MCF 10A (cell line): ENCODE results near the gene ZNF428. TPM values are rescaled to one million over a fixed set of nuclear protein-coding genes. Genes with fewer than 3 reads are reported as not detected.
A peak's percentile ranks its signal among the peaks of the same experiment; 100 is the strongest.

Experiments used
- BruUV-seq: library from RNA; stranded (reverse); fragments of 400-500 nt; replicated peaks from 2 replicates; lab custom pipeline; 2021; lab: Mats Ljungman, UMichigan
- CTCF ChIA-PET: fragments of 300-600 bp; sonication (Branson Sonifier 250); formaldehyde crosslinking; extraction: SDS; loops from one replicate; lab custom pipeline; 2021; ENCODE audit warnings: antibody characterized with exemption, inconsistent platforms; lab: Yijun Ruan, JAX
- POLR2A ChIA-PET: fragments of 300-600, 350-650 bp; sonication (Branson Sonifier 250); formaldehyde crosslinking; extraction: SDS; loops from one replicate; lab custom pipeline; 2020; ENCODE audit warnings: antibody characterized with exemption, inconsistent platforms; lab: Yijun Ruan, JAX
- DNase-seq: peaks from one replicate; pipeline ENCODE4 v3.0.0-alpha.2; 2018; ENCODE audit not compliant: unreplicated experiment
- H3K27ac Mint-ChIP-seq: one replicate; pipeline ENCODE4 v1.8.0; 2022; ENCODE audit warnings: mild to moderate bottlenecking, low read depth, mixed read lengths; ENCODE audit not compliant: unreplicated experiment
- H3K27me3 Mint-ChIP-seq: one replicate; pipeline ENCODE4 v1.8.0; 2022; ENCODE audit warnings: mixed read lengths; ENCODE audit not compliant: insufficient read depth, unreplicated experiment
- H3K36me3 Mint-ChIP-seq: one replicate; pipeline ENCODE4 v1.8.0; 2022; ENCODE audit warnings: mild to moderate bottlenecking, moderate library complexity, mixed read lengths; ENCODE audit not compliant: insufficient read depth, unreplicated experiment
- H3K4me1 Mint-ChIP-seq: one replicate; pipeline ENCODE4 v1.8.0; 2022; ENCODE audit warnings: mixed read lengths; ENCODE audit not compliant: insufficient read depth, unreplicated experiment
- H3K4me3 Mint-ChIP-seq: one replicate; pipeline ENCODE4 v1.8.0; 2022; ENCODE audit warnings: mild to moderate bottlenecking, moderate library complexity, mixed read lengths; ENCODE audit not compliant: unreplicated experiment
- H3K9me3 Mint-ChIP-seq: one replicate; pipeline ENCODE4 v1.8.0; 2022; ENCODE audit warnings: mixed read lengths; ENCODE audit not compliant: unreplicated experiment
- CTCF ChIP-seq: fragments of 200-600 bp; IDR thresholded peaks from one replicate; pipeline ENCODE4 v1.8.0; 2022; ENCODE audit warnings: antibody characterized with exemption, mild to moderate bottlenecking; ENCODE audit not compliant: unreplicated experiment
- intact Hi-C: fragments of 100-400 bp; cut with micrococcal nuclease; formaldehyde crosslinking; loops from 2 replicates; pipeline ENCODE4 v1.14.1; 2022
- total RNA-seq: library from RNA; stranded (reverse); gene quantifications from 2 replicates; pipeline ENCODE4 v1.2.3, GENCODE V29; 2022

ZNF428 gene
- total RNA-seq, 1 experiment from 2014 or later = 23.3 TPM

GRCh38 chr19:43594710-43595604, 24.5 kb downstream of the ZNF428 start:
- Mint-ChIP-seq H3K36me3 (peaks cover 44% of the 10 kb centered on the region), H3K4me1 (peaks cover 24% of the 10 kb centered on the region), H3K4me3 (peak overlapping the region; percentile 99), H3K27me3 (no peaks in the 10 kb centered on the region), H3K27ac (peak overlapping the region; percentile 99), H3K9me3 (no peaks in the 10 kb centered on the region)
- BruUV-seq = no TSS peak
- peak; percentile 59 for TF ChIP-seq CTCF
- ChIA-PET CTCF (interaction anchor here (0.6 to 2.1 kb wide), 28 partner anchors 12 to 201 kb away, joined by 3 to 13 read pairs (median 4); partner anchors contain the start of genes PINLYP and XRCC1), POLR2A (interaction anchor here (0.6 to 5.4 kb wide), 23 partner anchors 11 to 164 kb away, joined by 3 to 75 read pairs (median 4); partner anchors contain the start of genes ETHE1, PINLYP, PLAUR and SMG9)
- peak; percentile 57 for DNase-seq
- intact Hi-C loops = loop anchor here (2.0 to 5.0 kb wide), 2 partner anchors 148 to 187 kb away; partner anchors contain the start of gene KCNN4

- no peak overlapping the region for H3K27ac Mint-ChIP-seq
- TF ChIP-seq CTCF = no peak
- no peaks in the 10 kb centered on the region for H3K9me3 Mint-ChIP-seq
- no TSS peak for BruUV-seq
- no peaks in the 10 kb centered on the region for H3K27me3 Mint-ChIP-seq
- intact Hi-C loops = loop anchor here (2.0 kb wide), 1 partner anchor 147 kb away; no protein-coding TSS in a partner anchor
- DNase-seq = no peak
- POLR2A ChIA-PET = interaction anchor here (0.6 to 5.4 kb wide), 12 partner anchors 11 to 161 kb away, joined by 3 to 75 read pairs (median 5); partner anchors contain the start of genes ETHE1, PINLYP, PLAUR and SMG9
- CTCF ChIA-PET = interaction anchor here (0.6 to 2.1 kb wide), 30 partner anchors 10 to 200 kb away, joined by 3 to 13 read pairs (median 4); partner anchors contain the start of genes PINLYP and XRCC1
- peaks cover 24% of the 10 kb centered on the region for H3K4me1 Mint-ChIP-seq
- peaks cover 50% of the 10 kb centered on the region for H3K36me3 Mint-ChIP-seq
- H3K4me3 Mint-ChIP-seq = peak overlapping the region; percentile 99
Observed at GRCh38 chr19:43594081-43594697, 25.2 kb downstream of the ZNF428 start.

GRCh38 chr19:43592800-43593350, 26.6 kb downstream of the ZNF428 start:
- DNase-seq = no peak
- Mint-ChIP-seq H3K4me1 (peaks cover 17% of the 10 kb centered on the region), H3K9me3 (no peaks in the 10 kb centered on the region), H3K27ac (peak overlapping the region; percentile 52), H3K4me3 (peak overlapping the region; percentile 99), H3K36me3 (peaks cover 48% of the 10 kb centered on the region), H3K27me3 (no peaks in the 10 kb centered on the region)
- no TSS peak for BruUV-seq
- CTCF ChIA-PET = interaction anchor here (0.5 to 1.0 kb wide), 4 partner anchors 8 to 64 kb away, joined by 3 to 5 read pairs (median 4); partner anchors contain the start of genes PINLYP and XRCC1
- POLR2A ChIA-PET = interaction anchor here (0.6 to 5.4 kb wide), 3 partner anchors 60 to 75 kb away, joined by 3 to 75 read pairs (median 39); partner anchors contain the start of genes ETHE1 and ZNF575
- intact Hi-C loops = no loop called here
- TF ChIP-seq CTCF = no peak
